Fibroblast of lung (primary cell): ENCODE measurements around the gene NARF. TPM values are rescaled to one million over a fixed set of nuclear protein-coding genes. Genes with fewer than 3 reads are reported as not detected.

Source experiments
- DNase-seq, 2 donors: peaks; one replicate each; pipeline versions ENCODE4 v3.0.0 to v3.0.0-alpha.2; 2010; ENCODE audit warnings: low read depth in 2 of 2
- H2AFZ ChIP-seq: 2 replicates; pipeline ENCODE4 v1.5.1; 2012; ENCODE audit warnings: low read length, control low read depth, inconsistent platforms
- H3K27ac ChIP-seq: 2 replicates; pipeline ENCODE4 v1.5.1; 2011; ENCODE audit warnings: low read length, control low read depth; ENCODE audit not compliant: insufficient read depth
- H3K27me3 ChIP-seq: 2 replicates; pipeline ENCODE4 v1.5.1; 2011; ENCODE audit warnings: mild to moderate bottlenecking, low read length; ENCODE audit not compliant: control insufficient read depth, insufficient read depth
- H3K36me3 ChIP-seq: 2 replicates; pipeline ENCODE4 v1.5.1; 2011; ENCODE audit warnings: low read length; ENCODE audit not compliant: control insufficient read depth, insufficient read depth
- H3K4me1 ChIP-seq: 2 replicates; pipeline ENCODE4 v1.5.1; 2011; ENCODE audit warnings: low read length; ENCODE audit not compliant: control insufficient read depth, insufficient read depth; ENCODE audit errors: extremely low read depth
- H3K4me2 ChIP-seq: 2 replicates; pipeline ENCODE4 v1.5.1; 2011; ENCODE audit warnings: low read length, control low read depth; ENCODE audit not compliant: insufficient read depth; ENCODE audit errors: extremely low read depth
- H3K4me3 ChIP-seq, 4 experiments: fragments of 200-600 bp in 1 of 4; sonication (generic) in 1 of 4; replicated peaks in 1 of 4; 2 replicates each; pipeline ENCODE4 v1.5.1; 2011 to 2016; ENCODE audit warnings: low read length in 4 of 4, low read depth in 3 of 4, mild to moderate bottlenecking in 3 of 4, control low read depth in 2 of 4, inconsistent platforms in 1 of 4, mixed read lengths in 1 of 4; ENCODE audit not compliant: insufficient read depth in 1 of 4; ENCODE audit errors: control extremely low read depth in 1 of 4
- H3K79me2 ChIP-seq: 2 replicates; pipeline ENCODE4 v1.5.1; 2012; ENCODE audit warnings: mild to moderate bottlenecking, low read length, inconsistent platforms; ENCODE audit not compliant: control insufficient read depth, insufficient read depth
- H3K9ac ChIP-seq: 2 replicates; pipeline ENCODE4 v1.5.1; 2011; ENCODE audit warnings: mild to moderate bottlenecking, low read length, control low read depth; ENCODE audit not compliant: insufficient read depth
- H3K9me3 ChIP-seq: 2 replicates; pipeline ENCODE4 v1.5.1; 2012; ENCODE audit warnings: low read depth, low read length; ENCODE audit not compliant: control insufficient read depth, insufficient read depth
- H4K20me1 ChIP-seq: 2 replicates; pipeline ENCODE4 v1.5.1; 2011; ENCODE audit warnings: low read length; ENCODE audit not compliant: control insufficient read depth, insufficient read depth; ENCODE audit errors: extremely low read depth
- CTCF ChIP-seq, 2 donors: IDR thresholded peaks in 1 of 2; conservative IDR thresholded peaks in 1 of 2; 1 replicate in 1 of 2; 2 replicates in 1 of 2; pipeline ENCODE4 v1.5.1; 2011 to 2012; ENCODE audit warnings: low read length in 2 of 2, control low read depth in 1 of 2, inconsistent platforms in 1 of 2, low read depth in 1 of 2, mild to moderate bottlenecking in 1 of 2
- EZH2 ChIP-seq: IDR thresholded peaks from 2 replicates; pipeline ENCODE4 v1.5.1; 2012; ENCODE audit warnings: low read length, control low read depth, mild to moderate bottlenecking; ENCODE audit errors: missing control alignments
- polyA plus RNA-seq, 2 donors: library from polyadenylated mRNA; depleted of rRNA in 1 of 2; stranded (reverse) in 1 of 2; unstranded in 1 of 2; fragments of >200 nt; gene quantifications; 2 replicates each; pipeline ENCODE4 v1.2.1, GENCODE V29; 2011 to 2012; ENCODE audit warnings: missing spikeins in 1 of 2
- total RNA-seq: library from RNA; depleted of rRNA; stranded (reverse); fragments of >200 nt; gene quantifications from 2 replicates; pipeline ENCODE4 v1.2.1, GENCODE V29; 2014

Gene NARF
- total and polyA plus RNA-seq, 2 donors (not counting 1 experiment from before 2014, with no cell fraction given), result 22.0 to 38.7 TPM

- H3K79me2 ChIP-seq, result no peaks in the 10 kb centered on the region
- no peak overlapping the region for H3K4me2 ChIP-seq
- peaks cover 2% of the 10 kb centered on the region for H3K36me3 ChIP-seq
- no peaks in the 10 kb centered on the region for H3K4me1 ChIP-seq
- H3K27ac ChIP-seq, result no peak overlapping the region
- no peak for DNase-seq
- H3K4me3 ChIP-seq, result no peak overlapping the region
- no peaks in the 10 kb centered on the region for H4K20me1 ChIP-seq
- TF ChIP-seq CTCF (conservative IDR thresholded peaks at IDR 0.05 in 1 of 2, IDR thresholded peaks at IDR 0.05 in 1 of 2; ENCODE audit: low read depth in 1 of 2, low read length in 2 of 2) (no peak), EZH2 (no peak)
- H2AFZ ChIP-seq, result no peak overlapping the region
- H3K27me3 ChIP-seq, result no peaks in the 10 kb centered on the region
- H3K9me3 ChIP-seq, result no peaks in the 10 kb centered on the region
- H3K9ac ChIP-seq, result no peak overlapping the region
Measured at GRCh38 chr17:82463391-82463790, 4.8 kb downstream of the NARF start.

- Histone ChIP-seq H3K27me3 (no peaks in the 10 kb centered on the region), H3K9ac (no peak overlapping the region), H4K20me1 (no peaks in the 10 kb centered on the region), H3K4me1 (no peaks in the 10 kb centered on the region), H3K79me2 (no peaks in the 10 kb centered on the region), H2AFZ (no peak overlapping the region), H3K4me3 (no peak overlapping the region), H3K4me2 (no peak overlapping the region), H3K27ac (no peak overlapping the region), H3K9me3 (no peaks in the 10 kb centered on the region), H3K36me3 (peaks cover 5% of the 10 kb centered on the region)
- TF ChIP-seq CTCF (conservative IDR thresholded peaks at IDR 0.05 in 1 of 2, IDR thresholded peaks at IDR 0.05 in 1 of 2; ENCODE audit: low read depth in 1 of 2, low read length in 2 of 2) (no peak), EZH2 (no peak)
- no peak for DNase-seq
Measured at GRCh38 chr17:82463925-82464566, 5.5 kb downstream of the NARF start.

- DNase-seq, result no peak
- Histone ChIP-seq H4K20me1 (no peaks in the 10 kb centered on the region), H3K27ac (no peak overlapping the region), H2AFZ (no peak overlapping the region), H3K27me3 (no peaks in the 10 kb centered on the region), H3K36me3 (peaks cover 6% of the 10 kb centered on the region), H3K79me2 (no peaks in the 10 kb centered on the region), H3K4me1 (no peaks in the 10 kb centered on the region), H3K4me3 (no peak overlapping the region), H3K9ac (no peak overlapping the region), H3K9me3 (no peaks in the 10 kb centered on the region), H3K4me2 (no peak overlapping the region)
- TF ChIP-seq EZH2, result no peak
- TF ChIP-seq CTCF (conservative IDR thresholded peaks at IDR 0.05 in 1 of 2, IDR thresholded peaks at IDR 0.05 in 1 of 2; ENCODE audit: low read depth in 1 of 2, low read length in 2 of 2), result no peak
Measured at GRCh38 chr17:82464567-82464929, 6.0 kb downstream of the NARF start.
